OCI-LY7 (cell line): ENCODE results near the gene SETBP1.

Experiments used
- CTCF ChIP-seq: fragments of 200-600 bp; sonication (generic); conservative IDR thresholded peaks from 2 replicates; pipeline ENCODE4 v1.5.1; 2014; ENCODE audit warnings: mild to moderate bottlenecking, antibody characterized with exemption, low read length, moderate library complexity, mixed read lengths
- EZH2phosphoT487 ChIP-seq: fragments of 200-600 bp; sonication (generic); IDR thresholded peaks from 2 replicates; pipeline ENCODE4 v1.6.1; 2018; ENCODE audit warnings: low read depth, borderline replicate concordance, mild to moderate bottlenecking, mixed run types, antibody characterized with exemption, low read length, moderate library complexity, mixed read lengths

- TF ChIP-seq CTCF (no peak), EZH2phosphoT487 (no peak)
Measured at GRCh38 chr18:44764863-44765262, 84.2 kb downstream of the SETBP1 start.
